Measurements from ENCODE around the gene GNAO1.

Gene GNAO1

GRCh38 chr16:56199164-56199563 is 7.9 kb downstream of the GNAO1 start:
- H3K9me3 ChIP-seq (ENCODE audit: control insufficient read depth, insufficient read depth, low read depth, low read length), result no peaks in the 10 kb centered on the region
- CTCF ChIA-PET, result no interaction called here
- no peaks in the 10 kb centered on the region for H3K4me1 ChIP-seq (ENCODE audit: control insufficient read depth, insufficient read depth, low read length)
- no peak for TF ChIP-seq GLIS2 (tag by site-specific recombination; IDR thresholded peaks at IDR 0.05)
- TF ChIP-seq ZNF639 (tag by site-specific recombination; IDR thresholded peaks at IDR 0.05), result no peak
- H3K36me3 ChIP-seq (ENCODE audit: control insufficient read depth in 2 of 2, insufficient read depth in 1 of 2, low read length in 2 of 2), result no peaks in the 10 kb centered on the region
- H3K27ac ChIP-seq (ENCODE audit: extremely low read depth, low read depth, low read length), result no peak overlapping the region
- POLR2A ChIA-PET, result no interaction called here
- H3K4me3 ChIP-seq (ENCODE audit: low read depth, low read length), result no peak overlapping the region

- TF ChIP-seq ZNF549 (tag by site-specific recombination; IDR thresholded peaks at IDR 0.05) (no peak), ZNF157 (tag by site-specific recombination; IDR thresholded peaks at IDR 0.05) (no peak), ZNF624 (tag by site-specific recombination; IDR thresholded peaks at IDR 0.05) (no peak), ZNF610 (tag by site-specific recombination; IDR thresholded peaks at IDR 0.05; ENCODE audit: borderline replicate concordance) (no peak), ZNF341 (tag by site-specific recombination; IDR thresholded peaks at IDR 0.05; ENCODE audit: low read depth) (no peak), TCF7L2 (IDR thresholded peaks at IDR 0.05; ENCODE audit: borderline replicate concordance, low read depth, low read length) (no peak), ZNF692 (tag by site-specific recombination; IDR thresholded peaks at IDR 0.05) (no peak), ELK4 (IDR thresholded peaks at IDR 0.05; ENCODE audit: borderline replicate concordance, low read depth, low read length) (no peak), MEIS1 (CRISPR knock-in tag; IDR thresholded peaks at IDR 0.05; ENCODE audit: borderline replicate concordance) (no peak), ZNF292 (tag by site-specific recombination; IDR thresholded peaks at IDR 0.05; ENCODE audit: borderline replicate concordance, low read depth) (no peak), ZNF423 (tag by site-specific recombination; IDR thresholded peaks at IDR 0.05) (no peak), YY1 (tag by site-specific recombination; IDR thresholded peaks at IDR 0.05) (no peak), BCL11B (tag by site-specific recombination; IDR thresholded peaks at IDR 0.05; ENCODE audit: low read depth) (no peak), ZNF544 (tag by site-specific recombination; IDR thresholded peaks at IDR 0.05) (no peak), ZNF140 (tag by site-specific recombination; IDR thresholded peaks at IDR 0.05) (no peak), ZNF266 (tag by site-specific recombination; IDR thresholded peaks at IDR 0.05; ENCODE audit: low read depth) (no peak)
- TF ChIP-seq, protein P1, sequence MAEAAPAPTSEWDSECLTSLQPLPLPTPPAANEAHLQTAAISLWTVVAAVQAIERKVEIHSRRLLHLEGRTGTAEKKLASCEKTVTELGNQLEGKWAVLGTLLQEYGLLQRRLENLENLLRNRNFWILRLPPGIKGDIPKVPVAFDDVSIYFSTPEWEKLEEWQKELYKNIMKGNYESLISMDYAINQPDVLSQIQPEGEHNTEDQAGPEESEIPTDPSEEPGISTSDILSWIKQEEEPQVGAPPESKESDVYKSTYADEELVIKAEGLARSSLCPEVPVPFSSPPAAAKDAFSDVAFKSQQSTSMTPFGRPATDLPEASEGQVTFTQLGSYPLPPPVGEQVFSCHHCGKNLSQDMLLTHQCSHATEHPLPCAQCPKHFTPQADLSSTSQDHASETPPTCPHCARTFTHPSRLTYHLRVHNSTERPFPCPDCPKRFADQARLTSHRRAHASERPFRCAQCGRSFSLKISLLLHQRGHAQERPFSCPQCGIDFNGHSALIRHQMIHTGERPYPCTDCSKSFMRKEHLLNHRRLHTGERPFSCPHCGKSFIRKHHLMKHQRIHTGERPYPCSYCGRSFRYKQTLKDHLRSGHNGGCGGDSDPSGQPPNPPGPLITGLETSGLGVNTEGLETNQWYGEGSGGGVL (tag by site-specific recombination; IDR thresholded peaks at IDR 0.05), result no peak
- TF ChIP-seq, protein P2, sequence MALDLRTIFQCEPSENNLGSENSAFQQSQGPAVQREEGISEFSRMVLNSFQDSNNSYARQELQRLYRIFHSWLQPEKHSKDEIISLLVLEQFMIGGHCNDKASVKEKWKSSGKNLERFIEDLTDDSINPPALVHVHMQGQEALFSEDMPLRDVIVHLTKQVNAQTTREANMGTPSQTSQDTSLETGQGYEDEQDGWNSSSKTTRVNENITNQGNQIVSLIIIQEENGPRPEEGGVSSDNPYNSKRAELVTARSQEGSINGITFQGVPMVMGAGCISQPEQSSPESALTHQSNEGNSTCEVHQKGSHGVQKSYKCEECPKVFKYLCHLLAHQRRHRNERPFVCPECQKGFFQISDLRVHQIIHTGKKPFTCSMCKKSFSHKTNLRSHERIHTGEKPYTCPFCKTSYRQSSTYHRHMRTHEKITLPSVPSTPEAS (tag by site-specific recombination; IDR thresholded peaks at IDR 0.05), result no peak
- POLR2A ChIA-PET, result no interaction called here
- Histone ChIP-seq H3K36me3 (ENCODE audit: control insufficient read depth in 2 of 2, insufficient read depth in 1 of 2, low read length in 2 of 2) (no peaks in the 10 kb centered on the region), H3K4me1 (ENCODE audit: control insufficient read depth, insufficient read depth, low read length) (no peaks in the 10 kb centered on the region), H3K27ac (ENCODE audit: extremely low read depth, low read depth, low read length) (no peak overlapping the region), H3K4me3 (ENCODE audit: low read depth, low read length) (no peak overlapping the region), H3K9me3 (ENCODE audit: control insufficient read depth, insufficient read depth, low read depth, low read length) (no peaks in the 10 kb centered on the region)
- CTCF ChIA-PET, result interaction anchor here (0.6 to 0.7 kb wide), 2 partner anchors 109 to 147 kb away, joined by 3 read pairs; no protein-coding TSS in a partner anchor
These were observed 9.7 kb downstream of the GNAO1 start for GRCh38 chr16:56201030-56201429.

Measured in HEK293 (cell line).